Colonic mucosa (tissue), 4 donors: ENCODE data around the gene NPAS3. TPM values are rescaled to one million over a fixed set of nuclear protein-coding genes. Genes with fewer than 3 reads are reported as not detected.

ENCODE experiments used
- DNase-seq: peaks from one replicate; pipeline ENCODE4 v3.0.0-alpha.2; 2020
- H3K27ac ChIP-seq: fragments of 200-600 bp; one replicate; pipeline ENCODE4 v1.8.0; 2021
- H3K27me3 ChIP-seq: fragments of 200-600 bp; one replicate; pipeline ENCODE4 v1.8.0; 2021
- H3K36me3 ChIP-seq: fragments of 200-600 bp; one replicate; pipeline ENCODE4 v1.8.0; 2021
- H3K4me1 ChIP-seq: fragments of 200-600 bp; one replicate; pipeline ENCODE4 v1.8.0; 2021; ENCODE audit warnings: mild to moderate bottlenecking
- H3K4me3 ChIP-seq: fragments of 200-600 bp; one replicate; pipeline ENCODE4 v1.8.0; 2021
- H3K9ac ChIP-seq, 2 donors: one replicate each; pipeline ENCODE4 v1.7.0; 2013; ENCODE audit warnings: control low read depth in 2 of 2, low read depth in 2 of 2, low read length in 2 of 2
- H3K9me3 ChIP-seq: fragments of 200-600 bp; one replicate; pipeline ENCODE4 v1.8.0; 2021
- intact Hi-C: fragments of 100-400 bp; cut with DNase I; formaldehyde crosslinking; loops from one replicate; pipeline ENCODE4 v1.14.1; 2022
- total RNA-seq, 2 donors: library from RNA; stranded (reverse); fragmentation: NEBNext Ultra II Directional in 1 of 2; extraction: Animal tissue kit (Norgen Biotek cat#: 25700) in 1 of 2; gene quantifications; one replicate each; pipeline ENCODE4 v1.2.1, GENCODE V29; 2021
- TF ChIP-seq, protein P1 (sequence below): fragments of 200-600 bp; IDR thresholded peaks from one replicate; pipeline ENCODE4 v1.8.0; 2022; ENCODE audit warnings: antibody characterized with exemption, mild to moderate bottlenecking
- donor health status: healthy.
- donor health status: DM: no; HTN: no; CAD: no.
- donor health status: DM: no; HTN: no; CAD: no.

Gene NPAS3
- total RNA-seq, 2 donors from 2014 or later, result 0.79 to 1.6 TPM

DNA sequence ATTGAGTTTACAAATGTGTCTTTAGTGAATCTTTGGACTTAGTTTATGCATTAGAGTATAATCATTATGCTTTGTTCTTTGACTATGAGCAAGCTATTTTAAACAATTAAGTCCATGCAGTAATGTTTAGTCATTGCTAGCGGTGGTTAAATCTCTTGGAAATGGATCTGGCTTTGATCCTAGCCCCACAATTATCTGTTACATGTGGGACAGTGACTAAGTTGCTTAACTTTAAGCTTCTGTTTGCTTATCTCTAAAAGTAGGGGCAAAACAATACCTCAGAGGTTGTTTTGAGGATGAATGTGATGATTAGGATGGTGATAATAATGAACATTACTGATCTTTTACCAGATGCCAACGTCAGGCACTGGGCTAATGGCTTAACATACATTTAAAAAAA, 124.2 kb downstream of the NPAS3 start:
- H3K4me3 ChIP-seq, result no peak overlapping the region
- intact Hi-C loops, result no loop called here
- TF ChIP-seq, protein P1, sequence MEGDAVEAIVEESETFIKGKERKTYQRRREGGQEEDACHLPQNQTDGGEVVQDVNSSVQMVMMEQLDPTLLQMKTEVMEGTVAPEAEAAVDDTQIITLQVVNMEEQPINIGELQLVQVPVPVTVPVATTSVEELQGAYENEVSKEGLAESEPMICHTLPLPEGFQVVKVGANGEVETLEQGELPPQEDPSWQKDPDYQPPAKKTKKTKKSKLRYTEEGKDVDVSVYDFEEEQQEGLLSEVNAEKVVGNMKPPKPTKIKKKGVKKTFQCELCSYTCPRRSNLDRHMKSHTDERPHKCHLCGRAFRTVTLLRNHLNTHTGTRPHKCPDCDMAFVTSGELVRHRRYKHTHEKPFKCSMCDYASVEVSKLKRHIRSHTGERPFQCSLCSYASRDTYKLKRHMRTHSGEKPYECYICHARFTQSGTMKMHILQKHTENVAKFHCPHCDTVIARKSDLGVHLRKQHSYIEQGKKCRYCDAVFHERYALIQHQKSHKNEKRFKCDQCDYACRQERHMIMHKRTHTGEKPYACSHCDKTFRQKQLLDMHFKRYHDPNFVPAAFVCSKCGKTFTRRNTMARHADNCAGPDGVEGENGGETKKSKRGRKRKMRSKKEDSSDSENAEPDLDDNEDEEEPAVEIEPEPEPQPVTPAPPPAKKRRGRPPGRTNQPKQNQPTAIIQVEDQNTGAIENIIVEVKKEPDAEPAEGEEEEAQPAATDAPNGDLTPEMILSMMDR, result no peak

DNA sequence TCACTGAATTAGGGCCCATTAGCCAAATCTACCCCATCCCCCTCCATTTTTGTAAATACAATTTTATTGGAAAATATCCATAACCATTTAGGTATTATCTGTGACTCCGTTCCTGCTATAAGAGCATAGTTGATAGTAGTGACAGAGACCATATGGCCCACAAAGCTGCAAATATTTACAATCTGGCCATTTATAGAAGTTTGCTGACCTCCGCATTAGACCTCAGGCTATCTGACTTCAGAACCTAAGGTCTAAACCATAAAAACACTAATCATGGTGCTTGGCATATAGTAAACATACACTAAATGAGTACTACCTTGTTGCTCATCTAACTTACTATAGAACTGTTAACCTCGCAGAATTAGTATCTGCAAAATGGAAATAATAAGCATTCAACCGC, 124.8 kb downstream of the NPAS3 start:
- Histone ChIP-seq H3K27ac (no peak overlapping the region), H3K9ac (no peak overlapping the region)
- TF ChIP-seq, protein P1, result no peak

More for the DNA sequence above, 124.2 kb downstream of the NPAS3 start:
- Histone ChIP-seq H3K27me3 (no peaks in the 10 kb centered on the region), H3K9me3 (no peaks in the 10 kb centered on the region), H3K36me3 (no peaks in the 10 kb centered on the region), H3K9ac (no peak overlapping the region), H3K4me1 (no peaks in the 10 kb centered on the region), H3K27ac (no peak overlapping the region)
- DNase-seq, result no peak

DNA sequence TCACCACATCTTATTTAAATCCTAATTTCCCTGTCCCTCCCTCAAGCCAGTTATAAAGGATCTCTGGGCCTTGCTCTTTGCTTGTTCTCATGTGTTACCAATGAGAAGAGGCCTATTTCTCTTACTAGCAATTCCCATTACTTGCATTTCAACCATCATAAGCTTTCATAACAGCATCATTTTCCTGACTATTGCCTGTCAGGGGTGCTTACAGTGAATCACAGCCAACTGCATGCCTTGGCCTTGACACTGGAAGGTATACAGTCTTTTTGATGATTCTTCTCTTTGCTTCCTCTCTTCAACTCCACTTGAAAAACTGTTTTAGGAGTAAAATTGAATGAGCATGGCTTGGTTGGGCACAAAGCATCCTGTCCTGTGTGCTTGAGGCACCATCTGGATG, 127.0 kb downstream of the NPAS3 start:
- H3K9ac ChIP-seq, result no peak overlapping the region
- H3K36me3 ChIP-seq, result no peaks in the 10 kb centered on the region
- no peak overlapping the region for H3K27ac ChIP-seq
- intact Hi-C loops, result no loop called here
- TF ChIP-seq, protein P1, result no peak
- H3K27me3 ChIP-seq, result no peaks in the 10 kb centered on the region
- no peaks in the 10 kb centered on the region for H3K4me1 ChIP-seq
- no peak for DNase-seq
- no peaks in the 10 kb centered on the region for H3K9me3 ChIP-seq
- no peak overlapping the region for H3K4me3 ChIP-seq

More for the DNA sequence above, 124.8 kb downstream of the NPAS3 start:
- intact Hi-C loops, result no loop called here
- Histone ChIP-seq H3K4me1 (no peaks in the 10 kb centered on the region), H3K27me3 (no peaks in the 10 kb centered on the region), H3K9me3 (no peaks in the 10 kb centered on the region), H3K4me3 (no peak overlapping the region), H3K36me3 (no peaks in the 10 kb centered on the region)
- DNase-seq, result no peak

DNA sequence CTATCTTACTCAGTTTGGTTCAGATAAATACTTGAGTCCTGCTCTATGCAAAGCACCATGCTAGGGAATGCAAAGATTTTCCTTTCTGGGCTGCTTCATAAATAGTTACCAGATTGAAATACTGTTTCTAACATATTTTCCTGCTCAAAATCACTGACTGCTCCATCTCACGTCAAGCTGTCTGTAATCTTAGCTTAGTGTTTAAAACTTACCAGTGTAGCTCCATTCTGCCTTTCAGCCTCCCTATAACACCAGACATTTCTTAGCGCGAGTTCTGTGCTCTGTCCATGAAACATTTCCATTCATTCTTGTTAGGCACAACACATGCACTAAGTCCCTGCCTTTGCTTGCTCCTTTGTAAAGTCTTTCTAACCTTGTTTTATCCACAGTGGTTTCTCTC, 129.4 kb downstream of the NPAS3 start:
- Histone ChIP-seq H3K27ac (no peak overlapping the region), H3K4me3 (no peak overlapping the region), H3K9me3 (no peaks in the 10 kb centered on the region), H3K27me3 (no peaks in the 10 kb centered on the region), H3K36me3 (no peaks in the 10 kb centered on the region), H3K9ac (no peak overlapping the region), H3K4me1 (no peaks in the 10 kb centered on the region)
- DNase-seq, result no peak
- TF ChIP-seq, protein P1, result no peak
- intact Hi-C loops, result no loop called here

DNA sequence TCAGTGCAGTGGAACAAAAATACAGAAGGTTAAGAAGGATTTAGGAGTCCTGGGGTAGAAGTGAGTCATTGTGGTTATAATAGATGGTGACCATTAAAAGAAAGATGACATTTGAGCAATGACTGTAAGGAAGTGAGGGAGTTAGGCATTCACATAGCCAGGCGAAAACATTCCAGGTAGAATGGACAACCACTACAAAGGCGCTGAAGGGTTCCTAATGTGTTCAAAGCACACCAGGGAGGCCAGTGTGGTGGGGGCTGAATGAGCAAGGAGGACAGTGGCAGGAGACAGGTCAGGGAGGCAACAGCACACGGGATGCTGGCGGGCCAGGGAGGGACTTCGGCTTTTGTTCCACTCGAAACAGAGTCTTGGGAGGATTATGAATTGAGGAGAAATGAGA, 129.9 kb downstream of the NPAS3 start:
- Histone ChIP-seq H3K4me1 (no peaks in the 10 kb centered on the region), H3K27ac (no peak overlapping the region), H3K27me3 (no peaks in the 10 kb centered on the region), H3K9ac (no peak overlapping the region), H3K4me3 (no peak overlapping the region), H3K9me3 (no peaks in the 10 kb centered on the region), H3K36me3 (no peaks in the 10 kb centered on the region)
- no peak for DNase-seq
- TF ChIP-seq, protein P1, result no peak
- intact Hi-C loops, result no loop called here

DNA sequence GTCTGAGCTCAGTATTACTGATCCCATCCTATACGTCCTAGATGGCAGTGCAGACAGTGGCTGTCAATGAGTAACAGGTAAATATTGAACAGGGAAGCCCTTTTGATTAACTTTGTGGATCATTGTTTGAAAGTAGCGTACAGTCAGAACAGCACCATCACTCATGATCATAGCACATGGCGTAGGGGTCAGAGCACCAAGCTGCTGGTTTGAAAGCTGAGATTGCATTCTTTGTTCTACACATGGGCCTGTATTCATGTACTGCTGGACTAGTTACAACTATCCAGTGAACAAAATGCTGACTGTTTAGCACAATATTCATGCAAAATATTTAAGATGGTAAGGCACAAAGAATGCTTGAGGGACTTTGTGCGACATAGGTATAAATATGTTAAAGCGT, 131.8 kb downstream of the NPAS3 start:
- TF ChIP-seq, protein P1, result no peak
- intact Hi-C loops, result no loop called here
- Histone ChIP-seq H3K9me3 (no peaks in the 10 kb centered on the region), H3K9ac (no peak overlapping the region), H3K4me1 (no peaks in the 10 kb centered on the region), H3K27me3 (no peaks in the 10 kb centered on the region), H3K27ac (no peak overlapping the region), H3K36me3 (no peaks in the 10 kb centered on the region), H3K4me3 (no peak overlapping the region)
- DNase-seq, result no peak
